K562 (cell line): Measurements from ENCODE around the gene INHBE. TPM values are rescaled to one million over a fixed set of nuclear protein-coding genes. Genes with fewer than 3 reads are reported as not detected.

ENCODE experiments used
- BCOR ChIP-seq: fragments of 450-650 bp; IDR thresholded peaks from 2 replicates; pipeline ENCODE4 v1.6.1; 2016
- CREM ChIP-seq: IDR thresholded peaks from 2 replicates; pipeline ENCODE4 v1.6.1; 2014; ENCODE audit warnings: antibody characterized with exemption, low read depth
- ELF2 ChIP-seq: fragments of 250-450 bp; sonication (Bioruptor Pico); IDR thresholded peaks from 2 replicates; pipeline ENCODE4 v1.5.0; 2021; ENCODE audit warnings: mild to moderate bottlenecking
- GABPA ChIP-seq: fragments of 200-800 bp; sonication (Bioruptor generic); conservative IDR thresholded peaks from 2 replicates; pipeline ENCODE4 v1.6.1; 2016; ENCODE audit warnings: low read depth, missing genetic modification characterization, missing compliant biosample characterization
- HIVEP1 ChIP-seq: fragments of 250-450 bp; sonication (Bioruptor Pico); IDR thresholded peaks from 2 replicates; pipeline ENCODE4 v1.4.0; 2020; ENCODE audit warnings: mild to moderate bottlenecking
- HMGN3 ChIP-seq: IDR thresholded peaks from 2 replicates; pipeline ENCODE4 v1.6.1; 2011; ENCODE audit warnings: borderline replicate concordance, low read depth, mild to moderate bottlenecking, mixed read lengths, low read length; ENCODE audit not compliant: insufficient read length; ENCODE audit errors: extremely low read depth
- RBM39 ChIP-seq: fragments of 200-400 bp; formaldehyde crosslinking; optimal IDR thresholded peaks from 2 replicates; pipeline ENCODE3; 2018; ENCODE audit warnings: low read depth, low read length
- SIN3A ChIP-seq, 2 experiments: fragments of 150-350 bp in 1 of 2; IDR thresholded peaks; 2 replicates each; pipeline ENCODE4 v1.6.1; 2011 to 2016; ENCODE audit warnings: borderline replicate concordance in 2 of 2, low read depth in 2 of 2, low read length in 2 of 2, mild to moderate bottlenecking in 2 of 2, moderate library complexity in 2 of 2; ENCODE audit not compliant: control insufficient read depth in 1 of 2
- ZNF140 ChIP-seq: fragments of 250-450 bp; sonication (Bioruptor Pico); IDR thresholded peaks from 2 replicates; pipeline ENCODE4 v1.8.0; 2021; ENCODE audit warnings: moderate library complexity, mild to moderate bottlenecking, inconsistent platforms
- ZNF551 ChIP-seq: fragments of 250-450 bp; sonication (Bioruptor Pico); IDR thresholded peaks from 2 replicates; pipeline ENCODE4 v1.5.0; 2021; ENCODE audit warnings: mild to moderate bottlenecking, moderate library complexity
- polyA plus RNA-seq, 8 experiments: library from polyadenylated mRNA; depleted of rRNA in 4 of 8; stranded (reverse) in 5 of 8; unstranded in 3 of 8; fragments of >200 nt; fragmentation: Nextera tagmentation in 2 of 8; fragmentation: Illumina TruSeq in 1 of 8; extraction: Ambion mirVana in 2 of 8; extraction: Trizol in 1 of 8; gene quantifications; 2 replicates each; pipeline versions ENCODE4 v1.2.1 to v1.2.3, GENCODE V29; 2011 to 2014; ENCODE audit warnings: inconsistent platforms in 1 of 8, missing spikeins in 1 of 8
- total RNA-seq, 7 experiments: library from RNA; depleted of rRNA in 6 of 7; stranded (reverse); fragments of >200 nt in 6 of 7; fragmentation: Illumina TruSeq in 2 of 7; extraction: Trizol in 2 of 7; gene quantifications; 2 replicates each; pipeline versions ENCODE4 v1.2.1 to v1.2.3, GENCODE V29; 2011 to 2021; ENCODE audit warnings: low replicate concordance in 1 of 7
- TF ChIP-seq, protein P1 (sequence below): sonication (generic); formaldehyde crosslinking; IDR thresholded peaks from 2 replicates; pipeline ENCODE4 v1.8.1; 2023; ENCODE audit warnings: mild to moderate bottlenecking, missing genetic modification reagents
- TF ChIP-seq, protein P2 (sequence below): sonication (generic); formaldehyde crosslinking; IDR thresholded peaks from 2 replicates; pipeline ENCODE4 v1.9.0; 2022; ENCODE audit warnings: mild to moderate bottlenecking, missing genetic modification reagents
- TF ChIP-seq, protein P3 (sequence below), 2 experiments: fragments of 450-650 bp in 1 of 2; sonication (generic) in 1 of 2; formaldehyde crosslinking; conservative IDR thresholded peaks; 2 replicates each; pipeline versions ENCODE4 v1.4.0 to v1.8.1; 2020 to 2022; ENCODE audit warnings: mild to moderate bottlenecking in 1 of 2, missing genetic modification reagents in 1 of 2
- TF ChIP-seq, protein P4 (sequence below): fragments of 450-650 bp; IDR thresholded peaks from 2 replicates; pipeline ENCODE4 v1.6.1; 2018; ENCODE audit not compliant: partially characterized antibody
- TF ChIP-seq, protein P5 (sequence below): fragments of 450-650 bp; formaldehyde crosslinking; IDR thresholded peaks from 2 replicates; pipeline ENCODE4 v1.4.0; 2020; ENCODE audit warnings: mild to moderate bottlenecking, moderate library complexity
- TF ChIP-seq, protein P6 (sequence below): fragments of 450-650 bp; IDR thresholded peaks from 2 replicates; pipeline ENCODE4 v1.6.1; 2014; ENCODE audit warnings: low read depth, mild to moderate bottlenecking, moderate library complexity, borderline replicate concordance

Gene INHBE
- total and polyA plus RNA-seq, 9 of the 15 experiments (the other 6 are each of a cell fraction or from before 2014, with no cell fraction given), result 0.94 to 9.9 (median 7.3) TPM

DNA sequence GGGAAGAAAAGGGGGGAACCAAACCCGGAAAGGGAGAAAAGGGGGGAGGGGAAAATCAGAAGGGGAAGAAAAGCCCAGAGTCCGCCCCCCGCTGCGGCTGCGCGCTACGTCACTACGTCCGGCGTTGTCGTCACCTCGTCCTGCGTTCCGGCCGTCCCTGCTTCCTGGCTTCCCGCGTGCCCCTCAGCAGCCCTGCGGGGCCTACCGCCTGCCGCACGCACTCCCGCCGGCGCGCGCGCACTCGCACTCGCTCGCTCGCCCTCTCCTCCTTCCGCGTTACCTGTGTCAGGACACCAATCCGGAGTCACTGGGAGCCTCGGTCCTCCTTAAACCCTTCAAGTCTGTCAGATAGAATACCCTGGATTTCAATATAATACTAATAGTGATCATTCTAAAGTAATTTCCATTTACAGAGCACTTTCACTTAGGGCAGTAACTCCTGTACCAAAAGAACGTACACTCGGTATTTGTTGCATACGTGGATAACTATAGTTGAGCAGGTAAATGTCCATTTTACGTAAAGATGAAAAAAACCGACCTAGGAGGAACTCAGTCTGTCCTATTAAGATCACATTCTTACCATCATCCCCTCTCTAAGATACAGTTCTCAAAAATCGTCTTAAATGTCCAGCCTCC, 24.1 kb upstream of the INHBE start, which contains the start of gene R3HDM2 (continued):
- TF ChIP-seq, protein P1, sequence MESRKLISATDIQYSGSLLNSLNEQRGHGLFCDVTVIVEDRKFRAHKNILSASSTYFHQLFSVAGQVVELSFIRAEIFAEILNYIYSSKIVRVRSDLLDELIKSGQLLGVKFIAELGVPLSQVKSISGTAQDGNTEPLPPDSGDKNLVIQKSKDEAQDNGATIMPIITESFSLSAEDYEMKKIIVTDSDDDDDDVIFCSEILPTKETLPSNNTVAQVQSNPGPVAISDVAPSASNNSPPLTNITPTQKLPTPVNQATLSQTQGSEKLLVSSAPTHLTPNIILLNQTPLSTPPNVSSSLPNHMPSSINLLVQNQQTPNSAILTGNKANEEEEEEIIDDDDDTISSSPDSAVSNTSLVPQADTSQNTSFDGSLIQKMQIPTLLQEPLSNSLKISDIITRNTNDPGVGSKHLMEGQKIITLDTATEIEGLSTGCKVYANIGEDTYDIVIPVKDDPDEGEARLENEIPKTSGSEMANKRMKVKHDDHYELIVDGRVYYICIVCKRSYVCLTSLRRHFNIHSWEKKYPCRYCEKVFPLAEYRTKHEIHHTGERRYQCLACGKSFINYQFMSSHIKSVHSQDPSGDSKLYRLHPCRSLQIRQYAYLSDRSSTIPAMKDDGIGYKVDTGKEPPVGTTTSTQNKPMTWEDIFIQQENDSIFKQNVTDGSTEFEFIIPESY, result peak; percentile 96
- TF ChIP-seq ZNF551 (CRISPR knock-in tag) (no peak), SIN3A (IDR thresholded peaks at IDR 0.05; ENCODE audit: borderline replicate concordance in 2 of 2, control insufficient read depth in 1 of 2, low read depth in 2 of 2, low read length in 2 of 2) (peak in 1 of 2 experiments; percentile 43; a peak in 2 of 4 replicates), ZNF140 (no peak), ELF2 (CRISPR knock-in tag) (peak; percentile 82), HMGN3 (peak; percentile 57), BCOR (peak; percentile 22; the same call in 1 of the 2 replicates), GABPA (tag) (peak; percentile 77), HIVEP1 (CRISPR knock-in tag) (no peak), CREM (peak; percentile 97), RBM39 (no peak)
- TF ChIP-seq, protein P2, sequence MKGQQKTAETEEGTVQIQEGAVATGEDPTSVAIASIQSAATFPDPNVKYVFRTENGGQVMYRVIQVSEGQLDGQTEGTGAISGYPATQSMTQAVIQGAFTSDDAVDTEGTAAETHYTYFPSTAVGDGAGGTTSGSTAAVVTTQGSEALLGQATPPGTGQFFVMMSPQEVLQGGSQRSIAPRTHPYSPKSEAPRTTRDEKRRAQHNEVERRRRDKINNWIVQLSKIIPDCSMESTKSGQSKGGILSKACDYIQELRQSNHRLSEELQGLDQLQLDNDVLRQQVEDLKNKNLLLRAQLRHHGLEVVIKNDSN (CRISPR knock-in tag), result peak; percentile 65
- TF ChIP-seq, protein P3, sequence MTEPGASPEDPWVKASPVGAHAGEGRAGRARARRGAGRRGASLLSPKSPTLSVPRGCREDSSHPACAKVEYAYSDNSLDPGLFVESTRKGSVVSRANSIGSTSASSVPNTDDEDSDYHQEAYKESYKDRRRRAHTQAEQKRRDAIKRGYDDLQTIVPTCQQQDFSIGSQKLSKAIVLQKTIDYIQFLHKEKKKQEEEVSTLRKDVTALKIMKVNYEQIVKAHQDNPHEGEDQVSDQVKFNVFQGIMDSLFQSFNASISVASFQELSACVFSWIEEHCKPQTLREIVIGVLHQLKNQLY (CRISPR knock-in tag; conservative IDR thresholded peaks at IDR 0.05), result no peak
- TF ChIP-seq, protein P4, sequence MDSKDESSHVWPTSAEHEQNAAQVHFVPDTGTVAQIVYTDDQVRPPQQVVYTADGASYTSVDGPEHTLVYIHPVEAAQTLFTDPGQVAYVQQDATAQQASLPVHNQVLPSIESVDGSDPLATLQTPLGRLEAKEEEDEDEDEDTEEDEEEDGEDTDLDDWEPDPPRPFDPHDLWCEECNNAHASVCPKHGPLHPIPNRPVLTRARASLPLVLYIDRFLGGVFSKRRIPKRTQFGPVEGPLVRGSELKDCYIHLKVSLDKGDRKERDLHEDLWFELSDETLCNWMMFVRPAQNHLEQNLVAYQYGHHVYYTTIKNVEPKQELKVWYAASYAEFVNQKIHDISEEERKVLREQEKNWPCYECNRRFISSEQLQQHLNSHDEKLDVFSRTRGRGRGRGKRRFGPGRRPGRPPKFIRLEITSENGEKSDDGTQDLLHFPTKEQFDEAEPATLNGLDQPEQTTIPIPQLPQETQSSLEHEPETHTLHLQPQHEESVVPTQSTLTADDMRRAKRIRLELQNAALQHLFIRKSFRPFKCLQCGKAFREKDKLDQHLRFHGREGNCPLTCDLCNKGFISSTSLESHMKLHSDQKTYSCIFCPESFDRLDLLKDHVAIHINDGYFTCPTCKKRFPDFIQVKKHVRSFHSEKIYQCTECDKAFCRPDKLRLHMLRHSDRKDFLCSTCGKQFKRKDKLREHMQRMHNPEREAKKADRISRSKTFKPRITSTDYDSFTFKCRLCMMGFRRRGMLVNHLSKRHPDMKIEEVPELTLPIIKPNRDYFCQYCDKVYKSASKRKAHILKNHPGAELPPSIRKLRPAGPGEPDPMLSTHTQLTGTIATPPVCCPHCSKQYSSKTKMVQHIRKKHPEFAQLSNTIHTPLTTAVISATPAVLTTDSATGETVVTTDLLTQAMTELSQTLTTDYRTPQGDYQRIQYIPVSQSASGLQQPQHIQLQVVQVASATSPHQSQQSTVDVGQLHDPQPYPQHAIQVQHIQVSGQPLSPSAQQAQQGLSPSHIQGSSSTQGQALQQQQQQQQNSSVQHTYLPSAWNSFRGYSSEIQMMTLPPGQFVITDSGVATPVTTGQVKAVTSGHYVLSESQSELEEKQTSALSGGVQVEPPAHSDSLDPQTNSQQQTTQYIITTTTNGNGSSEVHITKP, result peak; percentile 40
- TF ChIP-seq, protein P5, sequence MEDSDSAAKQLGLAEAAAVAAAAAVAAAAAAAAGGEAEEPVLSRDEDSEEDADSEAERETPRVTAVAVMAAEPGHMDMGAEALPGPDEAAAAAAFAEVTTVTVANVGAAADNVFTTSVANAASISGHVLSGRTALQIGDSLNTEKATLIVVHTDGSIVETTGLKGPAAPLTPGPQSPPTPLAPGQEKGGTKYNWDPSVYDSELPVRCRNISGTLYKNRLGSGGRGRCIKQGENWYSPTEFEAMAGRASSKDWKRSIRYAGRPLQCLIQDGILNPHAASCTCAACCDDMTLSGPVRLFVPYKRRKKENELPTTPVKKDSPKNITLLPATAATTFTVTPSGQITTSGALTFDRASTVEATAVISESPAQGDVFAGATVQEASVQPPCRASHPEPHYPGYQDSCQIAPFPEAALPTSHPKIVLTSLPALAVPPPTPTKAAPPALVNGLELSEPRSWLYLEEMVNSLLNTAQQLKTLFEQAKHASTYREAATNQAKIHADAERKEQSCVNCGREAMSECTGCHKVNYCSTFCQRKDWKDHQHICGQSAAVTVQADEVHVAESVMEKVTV (CRISPR knock-in tag), result no peak
- TF ChIP-seq, protein P6, sequence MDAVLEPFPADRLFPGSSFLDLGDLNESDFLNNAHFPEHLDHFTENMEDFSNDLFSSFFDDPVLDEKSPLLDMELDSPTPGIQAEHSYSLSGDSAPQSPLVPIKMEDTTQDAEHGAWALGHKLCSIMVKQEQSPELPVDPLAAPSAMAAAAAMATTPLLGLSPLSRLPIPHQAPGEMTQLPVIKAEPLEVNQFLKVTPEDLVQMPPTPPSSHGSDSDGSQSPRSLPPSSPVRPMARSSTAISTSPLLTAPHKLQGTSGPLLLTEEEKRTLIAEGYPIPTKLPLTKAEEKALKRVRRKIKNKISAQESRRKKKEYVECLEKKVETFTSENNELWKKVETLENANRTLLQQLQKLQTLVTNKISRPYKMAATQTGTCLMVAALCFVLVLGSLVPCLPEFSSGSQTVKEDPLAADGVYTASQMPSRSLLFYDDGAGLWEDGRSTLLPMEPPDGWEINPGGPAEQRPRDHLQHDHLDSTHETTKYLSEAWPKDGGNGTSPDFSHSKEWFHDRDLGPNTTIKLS, result peak; percentile 58; the same call in 1 of the 2 replicates
